NCI-H1048 (cell line): ENCODE measurements around the gene PSPN.
"Not testable (repeated sequence)": the region's sequence is repeated elsewhere in the genome, so short reads cannot be mapped to it uniquely, and the experiment has no call there.

ENCODE experiments used
- DNase-seq: peaks from one replicate; lab custom pipeline; 2025; lab: John Stamatoyannopoulos, UW

Gene PSPN

DNA sequence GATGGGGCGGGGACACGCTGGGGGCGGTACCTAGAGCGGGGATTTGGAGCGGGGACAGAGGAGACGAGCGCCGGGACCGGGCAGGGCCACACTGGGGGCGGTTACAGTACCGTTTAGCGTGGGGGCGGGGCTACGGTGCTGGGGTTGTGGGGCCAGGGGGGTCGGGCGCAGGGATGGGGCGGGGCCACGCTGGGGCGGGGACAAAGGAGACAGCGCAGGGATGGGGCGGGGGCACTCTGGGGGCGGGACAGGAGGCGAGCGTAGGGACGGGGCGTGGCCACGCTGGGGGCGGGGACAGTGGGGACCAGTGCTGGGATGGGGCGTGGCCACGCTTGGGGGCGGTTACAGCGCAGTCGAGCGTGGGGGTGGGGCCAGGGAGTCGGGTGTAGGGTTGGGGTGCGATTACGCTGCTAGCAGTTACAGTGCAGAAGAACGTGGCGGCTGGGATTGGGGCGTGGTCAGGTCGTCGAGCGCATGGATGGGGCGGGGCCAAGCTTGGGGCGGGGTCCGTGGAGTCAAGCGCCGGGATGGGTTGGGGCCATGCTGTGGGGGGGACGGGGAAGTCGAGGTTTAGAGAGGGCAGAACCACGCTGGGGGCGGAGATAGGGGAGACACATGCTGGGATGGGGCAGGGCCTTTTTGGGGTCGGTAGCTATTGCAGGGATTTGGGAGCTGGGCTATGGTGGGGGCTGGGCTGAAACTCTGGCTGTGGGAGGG lies 2.5 kb downstream of the PSPN start:
- peak; percentile 94 for DNase-seq

DNA sequence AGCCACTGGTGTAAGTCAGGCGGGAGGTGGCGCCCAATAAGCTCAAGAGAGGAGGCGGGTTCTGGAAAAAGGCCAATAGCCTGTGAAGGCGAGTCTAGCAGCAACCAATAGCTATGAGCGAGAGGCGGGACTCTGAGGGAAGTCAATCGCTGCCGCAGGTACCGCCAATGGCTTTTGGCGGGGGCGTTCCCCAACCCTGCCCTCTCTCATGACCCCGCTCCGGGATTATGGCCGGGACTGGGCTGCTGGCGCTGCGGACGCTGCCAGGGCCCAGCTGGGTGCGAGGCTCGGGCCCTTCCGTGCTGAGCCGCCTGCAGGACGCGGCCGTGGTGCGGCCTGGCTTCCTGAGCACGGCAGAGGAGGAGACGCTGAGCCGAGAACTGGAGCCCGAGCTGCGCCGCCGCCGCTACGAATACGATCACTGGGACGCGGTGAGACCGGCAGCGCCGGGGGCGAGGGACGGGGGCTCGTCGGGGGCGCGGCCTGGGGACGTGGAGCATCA lies 3.1 kb downstream of the PSPN start, which contains the start of gene ALKBH7:
Gene ALKBH7 (plus strand): TSS at position 201 of the 502 bp plus-strand sequence. CDS start 27 bp downstream, at position 228.
- peak; percentile 99 for DNase-seq

DNA sequence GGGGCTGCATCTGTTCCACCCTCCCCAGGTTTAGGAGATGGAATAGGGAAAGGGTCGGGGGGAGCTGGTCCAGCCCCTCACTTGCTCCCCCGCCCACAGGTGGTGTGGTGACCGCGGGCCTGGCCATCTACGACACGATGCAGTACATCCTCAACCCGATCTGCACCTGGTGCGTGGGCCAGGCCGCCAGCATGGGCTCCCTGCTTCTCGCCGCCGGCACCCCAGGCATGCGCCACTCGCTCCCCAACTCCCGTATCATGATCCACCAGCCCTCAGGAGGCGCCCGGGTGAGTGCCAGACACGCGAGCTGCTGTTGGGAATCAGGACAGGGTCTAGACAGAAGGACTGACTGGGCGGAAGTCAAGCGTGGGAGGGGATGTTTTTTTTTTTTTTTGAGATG lies 11.4 kb downstream of the PSPN start:
- no peak for DNase-seq

DNA sequence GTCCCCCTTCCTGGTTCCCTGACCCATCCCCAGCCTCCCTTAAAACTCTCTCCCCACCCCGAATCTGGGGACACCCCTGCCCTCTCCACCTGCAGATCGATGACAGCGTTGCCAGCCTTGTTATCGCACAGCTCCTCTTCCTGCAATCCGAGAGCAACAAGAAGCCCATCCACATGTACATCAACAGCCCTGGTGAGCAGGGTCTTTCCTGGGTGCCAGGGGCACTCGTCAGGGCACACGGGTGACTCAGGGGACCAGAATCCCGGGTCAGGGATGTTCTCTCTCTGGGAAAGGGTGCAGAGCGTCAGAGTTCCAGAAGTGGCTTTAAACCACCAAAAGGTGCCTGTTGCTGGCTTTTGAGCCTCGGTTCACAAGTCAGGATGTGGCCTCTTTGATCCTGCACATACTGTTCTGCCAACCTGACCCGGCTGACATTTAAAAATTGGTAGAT lies 13.4 kb downstream of the PSPN start:
- DNase-seq = no peak

DNA sequence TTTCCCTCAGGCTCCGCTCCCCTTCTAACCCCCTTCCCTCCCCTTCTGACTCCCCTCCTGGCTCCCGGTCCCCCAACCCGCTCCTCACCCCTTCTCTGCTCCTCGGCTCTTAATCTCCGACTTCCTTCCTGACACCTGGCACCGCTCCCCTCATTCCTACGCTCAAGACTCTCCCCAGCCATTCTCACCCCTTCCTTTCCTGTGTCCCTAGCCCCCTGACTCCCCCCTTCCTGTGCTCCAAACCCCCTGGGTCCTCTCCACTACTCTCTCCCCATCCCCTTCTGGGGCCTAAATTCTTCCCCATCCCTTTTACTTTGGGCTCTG lies 13.7 kb downstream of the PSPN start:
- DNase-seq = no peak

DNA sequence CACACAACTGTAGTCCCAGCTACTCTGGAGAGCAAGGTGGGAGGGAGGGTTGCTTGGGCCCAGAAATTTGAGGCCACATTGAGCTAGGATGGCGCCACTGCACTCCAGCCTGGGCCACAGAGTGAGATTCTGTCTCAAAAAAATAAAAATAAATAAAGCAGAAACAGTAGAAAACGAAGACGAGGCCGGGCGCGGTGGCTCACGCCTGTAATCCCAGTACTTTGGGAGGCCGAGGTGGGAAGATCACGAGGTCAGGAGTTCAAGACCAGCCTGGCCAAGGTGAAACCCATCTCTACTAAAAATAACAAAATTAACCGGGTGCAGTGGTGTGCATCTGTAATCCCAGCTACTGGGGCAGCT lies 14.9 kb downstream of the PSPN start:
- not testable (repeated sequence) for DNase-seq

DNA sequence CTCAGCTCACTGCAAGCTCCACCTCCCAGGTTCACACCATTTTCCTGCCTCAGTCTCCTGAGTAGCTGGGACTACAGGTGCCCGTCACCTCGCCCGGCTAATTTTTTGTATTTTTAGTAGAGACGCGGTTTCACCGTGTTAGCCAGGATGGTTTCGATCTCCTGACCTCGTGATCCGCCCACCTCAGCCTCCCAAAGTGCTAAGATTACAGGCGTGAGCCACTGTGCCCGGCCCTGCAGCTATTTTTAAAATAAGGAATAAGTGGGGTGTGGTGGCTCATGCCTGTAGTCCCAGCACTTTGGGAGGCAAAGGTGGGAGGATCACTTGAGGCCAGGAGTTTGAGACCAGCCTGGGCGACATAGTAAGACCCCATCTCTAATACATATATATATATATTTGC lies 15.3 kb downstream of the PSPN start:
- not testable (repeated sequence) for DNase-seq

DNA sequence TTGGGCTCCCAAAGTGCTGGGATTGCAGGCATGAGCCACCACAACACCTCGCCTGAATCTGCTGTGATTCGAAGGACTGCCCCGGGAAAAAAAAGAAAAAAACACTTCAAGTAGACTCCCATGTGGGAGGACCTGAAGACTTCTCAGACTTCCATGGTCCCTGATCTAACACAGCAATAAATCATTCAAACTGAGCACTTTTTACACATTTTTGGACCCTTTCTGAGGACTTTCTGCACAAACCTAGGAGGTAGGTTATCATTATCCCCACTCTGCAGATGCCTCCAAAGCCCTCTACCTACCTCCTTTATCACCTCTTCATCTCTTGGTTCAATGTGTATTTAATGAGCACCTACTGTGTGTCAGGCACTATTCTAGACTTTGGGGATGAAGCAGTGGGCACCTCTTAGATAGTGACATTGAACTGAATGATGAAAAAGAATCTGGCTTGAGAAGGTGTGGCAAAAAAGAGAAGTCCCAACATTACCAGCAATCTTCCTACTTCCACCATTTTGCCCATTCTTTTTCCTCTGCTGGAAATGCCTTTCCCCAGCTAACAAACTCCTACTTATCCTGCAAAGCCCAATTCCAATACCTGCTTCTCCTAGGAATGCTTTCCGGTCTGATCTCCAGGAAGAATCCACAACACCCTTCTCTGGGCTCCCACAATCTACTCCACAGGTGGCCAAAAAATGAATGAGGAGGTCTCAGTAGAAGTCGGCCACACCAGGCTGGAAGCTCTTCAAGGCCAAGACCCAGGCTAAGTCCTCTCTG lies 16.0 kb downstream of the PSPN start:
- no peak for DNase-seq

DNA sequence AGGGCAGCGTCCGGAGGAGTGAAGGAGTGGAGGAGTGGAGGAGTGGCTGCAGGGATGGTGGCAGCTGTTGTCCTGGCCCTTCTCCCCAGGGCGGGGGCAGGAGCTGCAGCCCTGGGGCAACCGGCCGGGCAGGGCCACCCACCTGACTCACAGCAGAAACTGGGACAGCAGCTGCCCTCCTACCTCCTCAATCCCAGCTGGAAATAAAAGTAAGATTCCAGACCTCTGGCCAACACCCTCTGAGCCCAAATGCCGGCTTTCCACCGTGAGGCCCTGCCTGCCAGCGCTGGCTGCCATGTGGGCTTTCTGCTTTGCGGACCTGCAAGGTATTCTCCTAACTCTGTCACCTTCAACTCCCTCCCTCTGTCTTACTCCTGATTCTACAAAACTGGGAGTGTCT lies 17.7 kb downstream of the PSPN start:
- no peak for DNase-seq

DNA sequence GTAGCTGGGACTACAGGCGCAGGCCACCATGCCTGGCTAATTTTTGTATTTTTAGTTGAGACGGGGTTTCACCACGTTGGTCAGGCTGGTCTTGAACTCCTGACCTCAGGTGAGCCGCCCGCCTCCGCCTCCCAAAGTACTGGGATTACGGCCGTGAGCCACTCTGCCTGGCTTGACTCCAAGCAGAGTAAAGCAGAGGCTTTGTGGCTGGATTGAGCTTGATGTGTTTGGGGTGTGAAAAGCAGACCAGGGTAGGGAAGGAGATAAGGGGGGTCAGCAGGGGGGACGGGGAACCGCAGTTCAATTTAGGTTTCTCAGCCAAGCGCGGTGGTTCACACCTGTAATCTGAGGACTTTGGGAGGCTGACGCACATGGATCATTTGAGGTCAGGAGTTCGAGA lies 18.6 kb downstream of the PSPN start:
- DNase-seq = no peak

DNA sequence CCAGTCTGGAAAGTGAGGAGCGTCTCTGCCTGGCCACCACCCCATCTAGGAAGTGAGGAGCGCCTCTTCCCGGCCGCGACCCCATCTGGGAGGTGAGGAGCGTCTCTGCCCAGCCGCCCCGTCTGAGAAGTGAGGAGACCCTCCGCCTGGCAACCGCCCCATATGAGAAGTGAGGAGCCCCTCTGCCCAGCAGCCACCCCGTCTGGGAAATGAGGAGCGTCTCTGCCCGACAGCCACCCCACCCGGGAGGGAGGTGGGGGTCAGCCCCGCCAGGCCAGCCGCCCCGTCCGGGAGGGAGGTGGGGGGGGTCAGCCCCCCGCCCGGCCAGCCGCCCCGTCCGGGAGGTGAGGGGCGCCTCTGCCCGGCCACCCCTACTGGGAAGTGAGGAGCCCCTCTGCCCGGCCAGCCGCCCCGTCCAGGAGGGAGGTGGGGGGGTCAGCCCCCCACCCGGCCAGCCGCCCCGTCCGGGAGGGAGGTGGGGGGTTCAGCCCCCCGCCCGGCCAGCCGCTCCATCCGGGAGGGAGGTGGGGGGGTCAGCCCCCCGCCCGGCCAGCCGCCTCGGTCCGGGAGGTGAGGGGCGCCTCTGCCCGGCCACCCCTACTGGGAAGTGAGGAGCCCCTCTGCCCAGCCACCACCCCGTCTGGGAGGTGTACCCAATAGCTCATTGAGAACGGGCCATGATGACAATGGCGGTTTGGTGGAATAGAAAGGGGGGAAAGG lies 20.3 kb downstream of the PSPN start:
- not testable (repeated sequence) for DNase-seq

DNA sequence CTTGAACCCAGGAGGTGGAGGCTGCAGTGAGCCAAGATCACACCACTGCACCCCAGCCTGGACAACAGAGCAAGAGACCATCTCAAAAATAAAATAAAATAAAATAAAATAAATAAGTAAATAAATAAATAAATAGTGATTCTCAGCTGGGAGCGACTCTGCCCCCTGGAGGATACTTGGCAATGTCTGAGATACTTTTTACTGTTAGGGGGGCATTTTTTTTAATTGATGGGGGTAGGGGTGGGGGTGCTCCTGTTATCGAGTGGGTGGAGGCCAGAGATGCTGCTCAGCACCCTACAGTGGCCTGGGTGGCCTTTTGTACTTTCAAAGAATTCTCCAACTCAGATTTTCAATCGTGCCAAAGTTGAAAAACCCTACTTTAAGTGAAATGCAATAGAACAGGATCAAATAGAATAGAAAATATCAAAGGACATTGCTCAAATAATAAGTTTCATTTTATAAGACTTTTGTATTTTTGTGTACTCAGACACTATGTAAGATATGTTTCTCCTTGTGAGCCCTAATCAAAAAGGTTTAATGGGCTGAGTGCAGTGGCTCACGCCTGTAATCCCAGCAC lies 21.5 kb downstream of the PSPN start:
- DNase-seq = no peak

DNA sequence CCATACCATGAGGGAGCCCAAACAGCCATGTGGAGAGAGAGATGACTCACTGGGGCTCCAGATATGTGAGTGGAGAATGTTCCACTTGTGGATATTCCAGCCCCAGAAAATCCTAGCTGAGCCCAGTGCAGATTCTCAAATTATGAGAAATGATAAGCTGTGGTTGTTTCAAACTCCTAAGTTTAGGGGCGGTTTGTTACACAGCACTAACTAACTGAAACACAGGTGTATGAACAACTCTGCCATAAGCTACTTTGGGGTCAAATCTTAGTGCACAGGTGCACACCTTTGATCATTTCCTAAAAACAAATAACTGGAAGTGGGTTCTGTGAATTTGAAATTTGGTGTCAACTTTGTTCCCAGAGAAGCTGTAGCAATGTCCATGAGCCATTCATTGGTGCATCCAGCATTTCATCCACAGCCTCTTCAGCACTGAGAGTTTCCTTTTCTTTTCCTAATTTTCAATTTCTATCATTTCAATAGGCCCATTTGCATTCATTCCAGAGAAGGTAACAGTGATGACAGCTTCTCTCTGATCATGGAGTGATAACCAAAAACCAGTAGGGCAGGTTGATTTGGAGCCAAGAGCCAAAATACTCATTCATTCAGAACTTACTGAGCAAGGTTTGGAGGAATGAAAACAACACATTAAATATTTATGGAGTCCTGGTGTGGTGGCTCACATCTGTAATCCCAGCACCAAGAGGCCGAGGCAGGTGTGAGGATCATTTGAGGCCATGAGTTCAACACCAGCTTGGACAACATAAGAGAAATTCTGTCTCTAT lies 23.2 kb downstream of the PSPN start:
- DNase-seq = no peak

DNA sequence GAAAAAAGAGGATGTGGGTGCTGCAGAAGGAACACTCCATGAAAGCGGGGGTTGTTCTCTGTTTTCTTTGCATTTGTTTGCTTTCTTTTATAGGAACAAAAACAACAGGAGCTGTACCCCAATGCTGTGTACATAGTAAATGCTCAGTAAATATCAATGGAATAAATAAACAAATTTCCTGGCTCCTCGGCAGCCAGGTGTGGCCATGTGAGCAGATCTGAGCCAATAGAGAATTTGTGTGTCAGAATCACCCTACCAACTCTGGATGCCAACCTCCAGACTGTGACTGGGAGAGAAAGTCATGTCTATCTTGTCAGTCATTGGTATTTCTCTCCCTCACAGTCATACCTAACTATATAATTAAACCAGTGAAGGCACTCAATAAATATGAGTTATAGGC lies 25.0 kb downstream of the PSPN start:
- DNase-seq = no peak

DNA sequence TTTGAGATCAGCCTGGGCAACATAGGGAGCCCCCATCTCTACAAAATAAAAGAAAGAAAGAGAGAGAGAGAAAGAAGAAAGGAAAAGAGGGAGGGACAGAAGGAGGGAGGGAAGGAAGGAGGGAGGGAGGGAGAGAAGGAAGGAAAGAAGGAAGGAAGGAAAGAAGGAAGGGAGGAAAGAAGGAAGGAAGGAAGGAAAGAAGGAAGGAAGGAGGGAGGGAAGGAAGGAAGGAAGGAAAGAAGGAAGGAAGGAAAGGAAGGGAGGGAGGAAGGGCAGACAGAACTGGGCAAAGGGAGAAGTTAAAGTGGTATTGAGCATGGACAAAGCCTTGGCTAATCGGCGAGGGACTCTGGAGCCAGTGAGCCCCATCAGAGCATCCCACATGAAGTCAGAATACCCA lies 26.5 kb downstream of the PSPN start:
- DNase-seq = not testable (repeated sequence)

DNA sequence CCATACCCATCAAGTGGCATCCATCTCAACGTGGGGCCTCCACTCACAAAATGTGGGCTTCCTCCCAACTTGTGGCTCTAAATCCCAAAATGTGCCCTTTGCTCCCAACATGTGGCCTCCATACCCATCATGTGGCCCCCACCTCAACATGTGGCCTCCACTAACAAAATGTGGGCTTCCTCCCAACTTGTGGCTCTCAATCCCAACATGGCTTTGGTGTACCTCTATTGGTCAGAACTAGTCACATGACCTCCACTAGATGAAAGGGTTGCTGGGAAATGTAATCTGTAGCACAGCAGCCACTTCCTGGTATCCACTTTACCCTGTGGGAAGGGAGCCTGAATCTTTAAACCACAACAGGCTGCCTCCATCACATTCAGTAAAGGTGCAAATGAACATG lies 32.3 kb downstream of the PSPN start:
- DNase-seq = no peak

DNA sequence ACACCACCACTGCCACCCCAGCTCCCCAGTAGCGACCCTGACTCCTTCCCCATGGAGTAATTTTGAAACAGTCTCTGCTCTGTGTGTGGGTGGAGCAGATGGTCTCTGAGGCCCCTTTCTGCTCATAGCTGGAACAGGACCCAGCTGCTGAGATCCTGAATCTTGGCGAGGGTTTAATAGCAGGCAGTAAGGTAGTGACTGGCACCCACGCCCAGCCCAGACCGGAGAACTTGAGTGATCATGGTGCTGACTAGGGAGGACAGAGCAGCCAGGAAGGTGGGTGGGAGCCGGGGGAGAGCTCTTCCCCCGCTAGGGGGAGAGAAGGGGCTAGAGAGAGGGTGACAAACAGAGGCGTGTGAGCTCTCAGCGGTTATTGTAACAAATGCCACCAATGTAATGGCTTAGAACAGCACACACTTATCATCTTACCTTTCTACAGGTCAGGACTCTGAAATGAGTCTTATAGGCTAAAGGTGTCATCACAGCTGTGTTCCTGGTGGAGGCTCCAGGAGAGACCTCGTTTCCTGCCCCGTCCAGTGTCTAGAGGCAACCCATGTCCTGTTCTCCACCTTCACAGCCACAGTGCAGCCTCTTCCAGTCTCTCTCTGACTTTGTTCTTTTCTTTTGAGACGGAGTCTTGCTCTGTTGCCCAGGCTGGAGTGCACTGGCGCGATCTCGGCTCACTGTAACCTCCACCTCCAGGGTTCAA lies 35.1 kb downstream of the PSPN start:
- no peak for DNase-seq

DNA sequence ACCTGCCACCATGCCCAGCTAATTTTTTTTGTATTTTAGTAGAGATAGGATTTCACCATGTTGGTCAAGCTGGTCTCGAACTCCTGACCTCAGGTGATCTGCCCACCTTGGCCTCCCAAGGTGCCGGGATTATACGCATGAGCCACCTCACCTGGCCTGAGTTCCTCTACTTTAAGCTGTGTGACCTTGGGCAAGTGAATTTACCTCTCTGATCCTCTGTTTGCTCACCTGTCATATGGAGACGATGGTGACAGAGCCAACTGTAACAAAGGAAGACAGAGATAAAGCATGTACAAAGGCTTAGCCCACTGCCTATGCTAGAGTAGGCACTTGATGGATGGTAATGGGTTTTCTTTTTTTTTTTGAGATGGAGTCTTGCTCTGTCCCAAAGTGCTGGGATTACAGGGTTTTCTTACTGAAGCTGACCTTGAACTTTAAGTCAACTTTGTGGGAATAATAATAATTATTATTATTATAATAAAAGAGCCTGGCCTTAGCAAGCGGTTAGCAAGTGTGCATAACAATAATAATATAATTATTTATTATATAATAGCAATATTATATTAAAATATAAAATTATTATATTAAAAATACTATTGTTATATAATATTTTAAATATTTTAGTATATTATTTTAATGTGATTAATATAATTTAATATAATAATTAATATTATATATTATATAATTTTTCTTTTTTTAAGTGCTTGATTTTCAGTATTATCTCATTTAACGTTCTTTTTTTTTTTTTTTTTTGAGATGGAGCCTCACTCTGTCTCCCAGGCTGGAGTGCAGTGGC lies 41.0 kb downstream of the PSPN start:
- no peak for DNase-seq

DNA sequence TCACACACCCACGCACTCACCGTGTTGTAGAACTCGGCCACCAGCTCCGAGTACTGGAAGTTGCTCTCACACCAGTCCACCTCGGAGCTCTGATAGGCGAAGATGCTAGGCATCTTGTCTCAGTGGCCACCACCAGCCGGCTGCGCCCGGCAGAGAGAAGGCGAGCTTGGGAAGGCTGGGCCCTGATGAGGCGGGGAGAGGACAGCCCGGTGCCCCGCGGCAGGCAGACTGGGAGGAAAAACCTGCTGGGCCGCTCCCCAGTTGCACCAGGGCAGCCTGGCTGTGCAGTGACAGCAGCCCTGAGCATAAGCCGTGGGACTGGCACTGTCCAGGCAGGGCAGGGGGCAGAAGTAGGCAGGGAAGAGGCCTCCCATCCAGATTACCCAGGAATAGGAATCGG lies 42.3 kb downstream of the PSPN start, which contains the start of gene ACER1:
Gene ACER1 (minus strand): TSS at position 174 of the 400 bp plus-strand sequence. CDS start 61 bp downstream, at position 113.
- no peak for DNase-seq

DNA sequence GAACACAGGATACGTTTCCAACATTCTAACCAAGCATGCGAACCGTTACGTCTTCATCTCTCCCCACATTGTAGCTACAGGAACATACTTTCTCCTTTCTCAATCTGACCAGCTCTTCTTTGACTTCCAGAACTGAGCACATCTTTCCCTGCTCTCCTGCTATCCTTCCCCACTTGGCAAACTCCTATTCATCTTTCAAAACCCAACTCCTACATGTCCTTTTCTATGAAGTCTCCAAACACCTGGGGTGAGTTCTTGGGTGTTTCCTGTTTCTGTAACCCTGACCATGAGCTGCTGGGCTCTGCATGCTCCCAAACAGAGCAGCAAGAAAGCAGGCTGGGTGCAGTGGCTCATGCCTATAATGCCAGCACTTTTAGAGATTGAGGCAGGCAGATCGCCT lies 48.9 kb downstream of the PSPN start:
- no peak for DNase-seq
